Osteocyte (in vitro differentiated cells): ENCODE data around the gene ZFAND6. TPM values are rescaled to one million over a fixed set of nuclear protein-coding genes. Genes with fewer than 3 reads are reported as not detected.
"Not testable (repeated sequence)": the region's sequence is repeated elsewhere in the genome, so short reads cannot be mapped to it uniquely, and the experiment has no call there.

Source experiments
- DNase-seq: peaks from one replicate; pipeline ENCODE4 v3.0.0; 2021; ENCODE audit warnings: mixed read lengths; ENCODE audit not compliant: unreplicated experiment; ENCODE audit errors: extremely low spot score
- H3K27ac Mint-ChIP-seq: one replicate; pipeline ENCODE4 v1.8.0; 2021; ENCODE audit warnings: mild to moderate bottlenecking, mixed read lengths; ENCODE audit not compliant: unreplicated experiment
- H3K27me3 Mint-ChIP-seq: one replicate; pipeline ENCODE4 v1.8.0; 2021; ENCODE audit warnings: mixed read lengths; ENCODE audit not compliant: unreplicated experiment
- H3K36me3 Mint-ChIP-seq: one replicate; pipeline ENCODE4 v1.8.0; 2021; ENCODE audit warnings: mixed read lengths; ENCODE audit not compliant: unreplicated experiment
- H3K4me1 Mint-ChIP-seq: one replicate; pipeline ENCODE4 v1.8.0; 2021; ENCODE audit warnings: mixed read lengths; ENCODE audit not compliant: unreplicated experiment
- H3K4me3 Mint-ChIP-seq: one replicate; pipeline ENCODE4 v1.8.0; 2021; ENCODE audit warnings: mild to moderate bottlenecking, moderate library complexity, mixed read lengths; ENCODE audit not compliant: unreplicated experiment
- H3K9me3 Mint-ChIP-seq: one replicate; pipeline ENCODE4 v1.8.0; 2021; ENCODE audit warnings: mixed read lengths; ENCODE audit not compliant: unreplicated experiment
- long read RNA-seq: library from polyadenylated mRNA; unstranded; transcript quantifications from one replicate; pipeline ENCODE4 v2.0.0, GENCODE V29; 2021
- total RNA-seq: library from RNA; stranded (reverse); gene quantifications from 2 replicates; pipeline ENCODE4 v1.2.1, GENCODE V29; 2021
- TF ChIP-seq, protein P1 (sequence below): fragments of 200-600 bp; sonication (generic); IDR thresholded peaks from 2 replicates; pipeline ENCODE4 v1.5.0; 2021; ENCODE audit warnings: antibody characterized with exemption, mild to moderate bottlenecking, moderate library complexity

The ZFAND6 gene
- 63.8 and 65.9 TPM in 2 replicates for total RNA-seq
- long read RNA-seq, transcript ZFAND6-201 (7 exons, 1,814 nt), result minor isoform, 102 of 664 reads
- long read RNA-seq, transcript ZFAND6-212 (7 exons, 1,602 nt), result minor isoform, 68 of 664 reads
- long read RNA-seq, transcript ZFAND6-220 (6 exons, 891 nt), result major isoform, 362 of 664 reads
- long read RNA-seq, transcript ZFAND6-213 (6 exons, 1,446 nt), result minor isoform, 62 of 664 reads
- long read RNA-seq, partial matches to known transcripts, result 17 of 664 reads
- long read RNA-seq, other reads (novel, unspliced or antisense), result 51 of 664 reads

- Mint-ChIP-seq H3K36me3 (no peaks in the 10 kb centered on the region), H3K27ac (peak within 1 kb of the TSS; percentile 88), H3K4me1 (peaks cover 21% of the 10 kb centered on the region), H3K4me3 (peak within 1 kb of the TSS; percentile 84), H3K27me3 (peaks cover 18% of the 10 kb centered on the region), H3K9me3 (no peaks in the 10 kb centered on the region)
- DNase-seq, result peak; percentile 98
- TF ChIP-seq, protein P1, sequence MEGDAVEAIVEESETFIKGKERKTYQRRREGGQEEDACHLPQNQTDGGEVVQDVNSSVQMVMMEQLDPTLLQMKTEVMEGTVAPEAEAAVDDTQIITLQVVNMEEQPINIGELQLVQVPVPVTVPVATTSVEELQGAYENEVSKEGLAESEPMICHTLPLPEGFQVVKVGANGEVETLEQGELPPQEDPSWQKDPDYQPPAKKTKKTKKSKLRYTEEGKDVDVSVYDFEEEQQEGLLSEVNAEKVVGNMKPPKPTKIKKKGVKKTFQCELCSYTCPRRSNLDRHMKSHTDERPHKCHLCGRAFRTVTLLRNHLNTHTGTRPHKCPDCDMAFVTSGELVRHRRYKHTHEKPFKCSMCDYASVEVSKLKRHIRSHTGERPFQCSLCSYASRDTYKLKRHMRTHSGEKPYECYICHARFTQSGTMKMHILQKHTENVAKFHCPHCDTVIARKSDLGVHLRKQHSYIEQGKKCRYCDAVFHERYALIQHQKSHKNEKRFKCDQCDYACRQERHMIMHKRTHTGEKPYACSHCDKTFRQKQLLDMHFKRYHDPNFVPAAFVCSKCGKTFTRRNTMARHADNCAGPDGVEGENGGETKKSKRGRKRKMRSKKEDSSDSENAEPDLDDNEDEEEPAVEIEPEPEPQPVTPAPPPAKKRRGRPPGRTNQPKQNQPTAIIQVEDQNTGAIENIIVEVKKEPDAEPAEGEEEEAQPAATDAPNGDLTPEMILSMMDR, result no peak
Measured at GRCh38 chr15:80058851-80059785, at the start of gene ZFAND6. Gene ZFAND6 (plus strand): TSS chr15:80059676. CDS start chr15:80120345, 60,669 bp downstream.

GRCh38 chr15:80010131-80010673, 49.3 kb upstream of the ZFAND6 start:
- H3K27ac Mint-ChIP-seq, result no peak overlapping the region
- no peaks in the 10 kb centered on the region for H3K36me3 Mint-ChIP-seq
- no peak for DNase-seq
- H3K9me3 Mint-ChIP-seq, result peaks cover 8% of the 10 kb centered on the region
- TF ChIP-seq, protein P1, result no peak
- H3K4me3 Mint-ChIP-seq, result no peak overlapping the region
- H3K27me3 Mint-ChIP-seq, result no peaks in the 10 kb centered on the region
- H3K4me1 Mint-ChIP-seq, result peaks cover 2% of the 10 kb centered on the region

DNA sequence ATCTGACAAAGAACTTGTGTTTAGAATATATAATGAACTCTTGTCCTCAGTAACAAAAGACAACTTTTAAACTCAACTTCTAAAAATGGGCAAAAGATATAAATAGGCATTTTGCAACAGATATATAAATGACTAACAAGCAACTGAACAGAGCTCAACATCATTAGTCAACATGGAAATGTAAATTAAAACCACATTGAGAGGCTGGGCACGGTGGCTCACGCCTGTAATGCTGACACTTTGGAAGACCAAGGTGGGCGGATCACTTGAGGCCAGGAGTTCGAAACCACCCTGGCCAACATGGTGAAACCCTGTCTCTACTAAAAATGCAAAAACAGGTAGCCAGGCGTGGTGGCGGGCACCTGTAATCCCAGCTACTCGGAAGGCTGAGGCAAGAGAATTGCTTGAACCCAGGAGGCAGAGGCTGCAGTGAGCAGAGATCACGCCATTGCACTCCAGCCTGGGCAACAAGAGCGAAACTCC, 48.4 kb upstream of the ZFAND6 start:
- H3K36me3 Mint-ChIP-seq, H3K27ac Mint-ChIP-seq, H3K4me3 Mint-ChIP-seq, H3K4me1 Mint-ChIP-seq, DNase-seq, H3K27me3 Mint-ChIP-seq, H3K9me3 Mint-ChIP-seq: not testable (repeated sequence)

DNA sequence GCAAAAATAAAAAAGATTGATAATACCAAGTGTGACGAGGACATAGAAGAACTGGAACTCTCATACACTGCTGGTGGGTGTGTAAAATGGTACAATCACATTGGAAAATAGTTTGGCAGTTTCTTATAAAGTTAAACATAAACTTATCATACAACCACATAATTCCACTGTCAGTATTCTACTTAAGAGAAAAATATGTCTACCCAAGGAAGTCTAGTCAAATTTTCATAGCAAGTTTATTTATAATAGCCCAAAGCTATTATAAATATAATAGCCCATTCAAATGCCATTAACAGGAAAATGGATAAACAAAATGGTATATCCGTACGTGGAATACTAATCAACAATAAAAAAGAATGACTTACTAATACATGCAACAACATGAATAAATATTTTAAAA, 47.9 kb upstream of the ZFAND6 start:
- TF ChIP-seq, protein P1, result no peak
- Mint-ChIP-seq H3K27me3 (no peaks in the 10 kb centered on the region), H3K36me3 (no peaks in the 10 kb centered on the region), H3K4me3 (no peak overlapping the region), H3K9me3 (peaks cover 8% of the 10 kb centered on the region), H3K27ac (no peak overlapping the region), H3K4me1 (peaks cover 2% of the 10 kb centered on the region)
- DNase-seq, result no peak

GRCh38 chr15:80012060-80012726, 47.3 kb upstream of the ZFAND6 start:
- peaks cover 8% of the 10 kb centered on the region for H3K9me3 Mint-ChIP-seq
- peaks cover 2% of the 10 kb centered on the region for H3K4me1 Mint-ChIP-seq
- no peak overlapping the region for H3K27ac Mint-ChIP-seq

DNA sequence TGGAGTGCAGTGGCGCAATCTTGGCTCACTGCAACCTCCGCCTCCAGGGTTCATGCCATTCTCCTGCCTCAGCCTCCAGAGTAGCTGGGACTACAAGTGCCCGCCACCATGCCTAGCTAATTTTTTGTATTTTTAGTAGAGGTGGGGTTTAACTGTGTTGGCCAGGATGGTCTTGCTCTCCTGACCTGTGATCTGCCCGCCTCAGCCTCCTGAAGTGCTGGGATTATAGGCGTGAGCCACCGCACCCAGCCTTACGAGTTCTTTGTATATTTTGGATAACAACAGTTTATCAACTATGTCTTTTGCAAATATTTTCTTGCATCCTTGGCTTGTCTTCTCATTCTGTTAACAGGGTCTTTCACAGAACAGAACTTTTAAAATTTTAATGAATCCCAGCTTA, 45.3 kb upstream of the ZFAND6 start:
- not testable (repeated sequence) for H3K36me3 Mint-ChIP-seq, H3K4me3 Mint-ChIP-seq, H3K27me3 Mint-ChIP-seq, H3K4me1 Mint-ChIP-seq, H3K27ac Mint-ChIP-seq, DNase-seq, H3K9me3 Mint-ChIP-seq

More at GRCh38 chr15:80012060-80012726, 47.3 kb upstream of the ZFAND6 start:
- no peaks in the 10 kb centered on the region for H3K36me3 Mint-ChIP-seq
- no peak overlapping the region for H3K4me3 Mint-ChIP-seq
- H3K27me3 Mint-ChIP-seq, result no peaks in the 10 kb centered on the region
- DNase-seq, result no peak
- TF ChIP-seq, protein P1, result no peak
